Measurements from ENCODE around the gene SYCE1. TPM values are rescaled to one million over a fixed set of nuclear protein-coding genes. Genes with fewer than 3 reads are reported as not detected.

SYCE1 gene
- total and polyA plus RNA-seq, 4 donors: 0.33 to 5.4 (median 2.1) TPM; not detected in 1

- Histone ChIP-seq H3K27me3 (ENCODE audit: control insufficient read depth in 4 of 4, insufficient read depth in 4 of 4, low read length in 3 of 4) (peaks cover 0 to 4% (median 0%) of the 10 kb centered on the region in 4 donors), H3K9ac (ENCODE audit: low read depth in 1 of 2, low read length in 2 of 2) (no peak overlapping the region), H3K27ac (ENCODE audit: low read depth in 1 of 2, low read length in 2 of 2) (no peak overlapping the region), H3K36me3 (ENCODE audit: control insufficient read depth in 4 of 4, insufficient read depth in 3 of 4, low read depth in 1 of 4, low read length in 3 of 4) (no peaks in the 10 kb centered on the region), H3K9me3 (ENCODE audit: control insufficient read depth in 4 of 4, low read length in 3 of 4) (peaks cover 0 to 5% (median 0%) of the 10 kb centered on the region in 4 donors), H3K4me1 (ENCODE audit: control insufficient read depth in 4 of 4, insufficient read depth in 4 of 4, low read length in 3 of 4) (no peaks in the 10 kb centered on the region), H3K4me3 (ENCODE audit: low read depth in 1 of 3, low read length in 3 of 3) (no peak overlapping the region)
- 90% methylated on average over 22 of the region's 22 CpGs for WGBS
- TF ChIP-seq, protein P1, sequence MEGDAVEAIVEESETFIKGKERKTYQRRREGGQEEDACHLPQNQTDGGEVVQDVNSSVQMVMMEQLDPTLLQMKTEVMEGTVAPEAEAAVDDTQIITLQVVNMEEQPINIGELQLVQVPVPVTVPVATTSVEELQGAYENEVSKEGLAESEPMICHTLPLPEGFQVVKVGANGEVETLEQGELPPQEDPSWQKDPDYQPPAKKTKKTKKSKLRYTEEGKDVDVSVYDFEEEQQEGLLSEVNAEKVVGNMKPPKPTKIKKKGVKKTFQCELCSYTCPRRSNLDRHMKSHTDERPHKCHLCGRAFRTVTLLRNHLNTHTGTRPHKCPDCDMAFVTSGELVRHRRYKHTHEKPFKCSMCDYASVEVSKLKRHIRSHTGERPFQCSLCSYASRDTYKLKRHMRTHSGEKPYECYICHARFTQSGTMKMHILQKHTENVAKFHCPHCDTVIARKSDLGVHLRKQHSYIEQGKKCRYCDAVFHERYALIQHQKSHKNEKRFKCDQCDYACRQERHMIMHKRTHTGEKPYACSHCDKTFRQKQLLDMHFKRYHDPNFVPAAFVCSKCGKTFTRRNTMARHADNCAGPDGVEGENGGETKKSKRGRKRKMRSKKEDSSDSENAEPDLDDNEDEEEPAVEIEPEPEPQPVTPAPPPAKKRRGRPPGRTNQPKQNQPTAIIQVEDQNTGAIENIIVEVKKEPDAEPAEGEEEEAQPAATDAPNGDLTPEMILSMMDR (IDR thresholded peaks at IDR 0.05; ENCODE audit: low read depth, low read length, missing input control): no peak
- TF ChIP-seq REST (IDR thresholded peaks at IDR 0.05): no peak
- TF ChIP-seq NR2F2 (IDR thresholded peaks at IDR 0.05): no peak
- no peak for DNase-seq (ENCODE audit: low spot score)
Observed at GRCh38 chr10:133568287-133568614, 2.9 kb upstream of the SYCE1 start.

GRCh38 chr10:133567609-133568286 lies 2.4 kb upstream of the SYCE1 start:
- DNase-seq (ENCODE audit: low spot score): no peak
- Histone ChIP-seq H3K4me1 (ENCODE audit: control insufficient read depth in 4 of 4, insufficient read depth in 4 of 4, low read length in 3 of 4) (no peaks in the 10 kb centered on the region), H3K27ac (ENCODE audit: low read depth in 1 of 2, low read length in 2 of 2) (no peak overlapping the region), H3K9me3 (ENCODE audit: control insufficient read depth in 4 of 4, low read length in 3 of 4) (peaks cover 0 to 5% (median 0%) of the 10 kb centered on the region in 4 donors), H3K27me3 (ENCODE audit: control insufficient read depth in 4 of 4, insufficient read depth in 4 of 4, low read length in 3 of 4) (peaks cover 0 to 4% (median 0%) of the 10 kb centered on the region in 4 donors), H3K36me3 (ENCODE audit: control insufficient read depth in 4 of 4, insufficient read depth in 3 of 4, low read depth in 1 of 4, low read length in 3 of 4) (no peaks in the 10 kb centered on the region), H3K9ac (ENCODE audit: low read depth in 1 of 2, low read length in 2 of 2) (no peak overlapping the region), H3K4me3 (ENCODE audit: low read depth in 1 of 3, low read length in 3 of 3) (no peak overlapping the region)
- no peak for TF ChIP-seq REST (IDR thresholded peaks at IDR 0.05)
- 91% methylated on average over 29 of the region's 29 CpGs for WGBS

GRCh38 chr10:133567119-133567518 lies 1.7 kb upstream of the SYCE1 start:
- Histone ChIP-seq H3K9me3 (ENCODE audit: control insufficient read depth in 4 of 4, low read length in 3 of 4) (peaks cover 0 to 5% (median 0%) of the 10 kb centered on the region in 4 donors), H3K27ac (ENCODE audit: low read depth in 1 of 2, low read length in 2 of 2) (no peak overlapping the region), H3K9ac (ENCODE audit: low read depth in 1 of 2, low read length in 2 of 2) (no peak overlapping the region), H3K36me3 (ENCODE audit: control insufficient read depth in 4 of 4, insufficient read depth in 3 of 4, low read depth in 1 of 4, low read length in 3 of 4) (no peaks in the 10 kb centered on the region), H3K4me3 (ENCODE audit: low read depth in 1 of 3, low read length in 3 of 3) (no peak overlapping the region), H3K27me3 (ENCODE audit: control insufficient read depth in 4 of 4, insufficient read depth in 4 of 4, low read length in 3 of 4) (peaks cover 0 to 4% (median 0%) of the 10 kb centered on the region in 4 donors), H3K4me1 (ENCODE audit: control insufficient read depth in 4 of 4, insufficient read depth in 4 of 4, low read length in 3 of 4) (no peaks in the 10 kb centered on the region)
- WGBS: 88% methylated on average over 5 of the region's 5 CpGs
- no peak for DNase-seq (ENCODE audit: low spot score)
- TF ChIP-seq GABPA (IDR thresholded peaks at IDR 0.05 in 1 of 2, conservative IDR thresholded peaks at IDR 0.05 in 1 of 2) (no peak), ZBTB33 (IDR thresholded peaks at IDR 0.05) (no peak), REST (IDR thresholded peaks at IDR 0.05) (no peak), EGR1 (IDR thresholded peaks at IDR 0.05; ENCODE audit: low read depth in 2 of 2) (no peak), NR2F2 (IDR thresholded peaks at IDR 0.05) (no peak), HNF4G (IDR thresholded peaks at IDR 0.05) (no peak)

Measured in liver (tissue), 9 donors.